SK-N-SH (cell line): ENCODE results near the gene SCUBE3. TPM values are rescaled to one million over a fixed set of nuclear protein-coding genes. Genes with fewer than 3 reads are reported as not detected.

ENCODE experiments used
- CTCF ChIA-PET: fragments of 300-600, 350-600 bp; formaldehyde crosslinking; extraction: SDS; loops from one replicate; lab custom pipeline; 2021; lab: Yijun Ruan, JAX
- POLR2A ChIA-PET: fragments of 350-600 bp; sonication (Branson Sonifier 250); formaldehyde crosslinking; extraction: SDS; loops from one replicate; lab custom pipeline; 2020; ENCODE audit warnings: antibody characterized with exemption, inconsistent platforms; lab: Yijun Ruan, JAX
- DNase-seq: peaks from one replicate; pipeline ENCODE4 v3.0.0; 2012
- H2AFZ ChIP-seq: fragments of 200-600 bp; sonication (generic); 2 replicates; pipeline ENCODE4 v1.8.1; 2016; ENCODE audit warnings: antibody characterized with exemption, mild to moderate bottlenecking, low read depth
- H3F3A ChIP-seq: fragments of 200-600 bp; sonication (generic); replicated peaks from 2 replicates; pipeline ENCODE3; 2016; ENCODE audit warnings: antibody characterized with exemption, mild to moderate bottlenecking; ENCODE audit not compliant: insufficient read depth
- H3K27ac ChIP-seq, 2 experiments: fragments of 200-500 bp in 1 of 2; fragments of 200-600 bp in 1 of 2; sonication (Bioruptor generic) in 1 of 2; sonication (generic), shearing (Covaris generic) in 1 of 2; 2 replicates each; pipeline versions ENCODE4 v1.5.1 to v1.6.1; 2014 to 2016; ENCODE audit warnings: low read depth in 2 of 2, inconsistent platforms in 1 of 2, low read length in 1 of 2, mild to moderate bottlenecking in 1 of 2, mixed read lengths in 1 of 2
- H3K27me3 ChIP-seq: fragments of 200-600 bp; sonication (generic), shearing (Covaris generic); 2 replicates; pipeline ENCODE4 v1.6.1; 2016; ENCODE audit warnings: mixed run types; ENCODE audit not compliant: insufficient read depth
- H3K36me3 ChIP-seq, 2 experiments: fragments of 200-500 bp in 1 of 2; fragments of 200-600 bp in 1 of 2; sonication (Bioruptor generic) in 1 of 2; sonication (generic) in 1 of 2; replicated peaks in 1 of 2; 2 replicates each; pipeline versions ENCODE3 to v1.5.1; 2014 to 2016; ENCODE audit warnings: low read length in 1 of 2, mild to moderate bottlenecking in 1 of 2; ENCODE audit not compliant: insufficient read depth in 2 of 2, control insufficient read depth in 1 of 2
- H3K4me1 ChIP-seq, 2 experiments: fragments of 200-500 bp in 1 of 2; fragments of 200-600 bp in 1 of 2; sonication (Bioruptor generic) in 1 of 2; sonication (generic), shearing (Covaris generic) in 1 of 2; 2 replicates each; pipeline versions ENCODE4 v1.5.1 to v1.6.1; 2014 to 2016; ENCODE audit warnings: low read depth in 1 of 2, low read length in 1 of 2, mixed run types in 1 of 2; ENCODE audit not compliant: insufficient read depth in 2 of 2, control insufficient read depth in 1 of 2
- H3K4me2 ChIP-seq: fragments of 200-600 bp; sonication (generic), shearing (Covaris generic); 2 replicates; pipeline ENCODE4 v1.6.1; 2017; ENCODE audit warnings: mixed run types
- H3K4me3 ChIP-seq, 2 experiments: fragments of 200-500 bp in 1 of 2; fragments of 200-600 bp in 1 of 2; sonication (Bioruptor generic) in 1 of 2; sonication (generic), shearing (Covaris generic) in 1 of 2; 2 replicates each; pipeline versions ENCODE4 v1.5.1 to v1.8.1; 2014 to 2016; ENCODE audit warnings: low read depth in 2 of 2, inconsistent platforms in 1 of 2, low read length in 1 of 2, mild to moderate bottlenecking in 1 of 2, mixed read lengths in 1 of 2, moderate library complexity in 1 of 2
- H3K79me2 ChIP-seq: fragments of 200-600 bp; sonication (generic); 2 replicates; pipeline ENCODE4 v1.8.1; 2017; ENCODE audit warnings: mild to moderate bottlenecking; ENCODE audit not compliant: insufficient read depth
- H3K9ac ChIP-seq: fragments of 200-600 bp; sonication (generic); 2 replicates; pipeline ENCODE4 v1.6.1; 2017; ENCODE audit warnings: mixed run types
- H3K9me2 ChIP-seq: fragments of 200-600 bp; sonication (generic); 2 replicates; pipeline ENCODE4 v1.6.1; 2017; ENCODE audit warnings: mixed run types
- H3K9me3 ChIP-seq: fragments of 200-600 bp; sonication (generic); 2 replicates; pipeline ENCODE4 v1.6.1; 2017; ENCODE audit warnings: mixed run types, mild to moderate bottlenecking, moderate library complexity
- H4K20me1 ChIP-seq: fragments of 200-600 bp; sonication (generic); 2 replicates; pipeline ENCODE4 v1.6.1; 2017; ENCODE audit warnings: mild to moderate bottlenecking, mixed run types; ENCODE audit not compliant: insufficient read depth
- CHD2 ChIP-seq: fragments of 150-350 bp; IDR thresholded peaks from 2 replicates; pipeline ENCODE4 v1.6.1; 2018; ENCODE audit warnings: low read length; ENCODE audit not compliant: partially characterized antibody
- ELF1 ChIP-seq: IDR thresholded peaks from 2 replicates; pipeline ENCODE4 v1.4.0; 2012
- EZH2phosphoT487 ChIP-seq: fragments of 200-600 bp; sonication (generic); IDR thresholded peaks from 2 replicates; pipeline ENCODE4 v1.6.1; 2017; ENCODE audit warnings: low read depth, mixed run types, mild to moderate bottlenecking, antibody characterized with exemption, moderate library complexity, borderline replicate concordance
- FOSL2 ChIP-seq: IDR thresholded peaks from 2 replicates; pipeline ENCODE4 v1.4.0; 2012; ENCODE audit warnings: low read depth, mild to moderate bottlenecking, moderate library complexity, borderline replicate concordance
- FOXM1 ChIP-seq: IDR thresholded peaks from 2 replicates; pipeline ENCODE4 v1.4.0; 2012; ENCODE audit warnings: low read depth, mild to moderate bottlenecking
- MEF2A ChIP-seq: IDR thresholded peaks from 2 replicates; pipeline ENCODE4 v1.4.0; 2012; ENCODE audit warnings: low read depth, borderline replicate concordance
- NFIC ChIP-seq: IDR thresholded peaks from 2 replicates; pipeline ENCODE4 v1.4.0; 2012; ENCODE audit warnings: borderline replicate concordance
- RAD21 ChIP-seq: IDR thresholded peaks from 2 replicates; pipeline ENCODE4 v1.6.1; 2012; ENCODE audit warnings: mild to moderate bottlenecking, low read length
- REST ChIP-seq: IDR thresholded peaks from 2 replicates; pipeline ENCODE4 v1.6.1; 2012; ENCODE audit warnings: mild to moderate bottlenecking, low read depth, low read length, moderate library complexity
- RFX5 ChIP-seq: IDR thresholded peaks from 2 replicates; pipeline ENCODE4 v1.6.1; 2012; ENCODE audit warnings: mild to moderate bottlenecking, improper control_type of control experiment, low read length
- SIN3A ChIP-seq: IDR thresholded peaks from 2 replicates; pipeline ENCODE4 v1.6.1; 2012; ENCODE audit warnings: low read depth, mild to moderate bottlenecking, low read length, moderate library complexity, borderline replicate concordance
- TAF1 ChIP-seq: IDR thresholded peaks from 2 replicates; pipeline ENCODE4 v1.6.1; 2012; ENCODE audit warnings: low read depth, mild to moderate bottlenecking, low read length, moderate library complexity, borderline replicate concordance
- TEAD4 ChIP-seq: IDR thresholded peaks from 2 replicates; pipeline ENCODE4 v1.4.0; 2012; ENCODE audit warnings: mild to moderate bottlenecking, borderline replicate concordance; ENCODE audit not compliant: insufficient read depth
- YY1 ChIP-seq: IDR thresholded peaks from 2 replicates; pipeline ENCODE4 v1.4.0; 2012; ENCODE audit warnings: low read depth, mild to moderate bottlenecking
- WGBS: methylation state at CpG from one replicate; pipeline ENCODE4 v1.1.6; 2017; ENCODE audit warnings: low lambda C conversion rate; 5-methylcytosine and 5-hydroxymethylcytosine counted together
- polyA plus RNA-seq, 3 experiments: library from polyadenylated mRNA; depleted of rRNA; stranded (reverse); fragments of >200 nt; gene quantifications; 2 replicates each; pipeline ENCODE4 v1.2.3, GENCODE V29; 2012
- TF ChIP-seq, protein P1 (sequence below): IDR thresholded peaks from 2 replicates; pipeline ENCODE4 v1.4.0; 2012; ENCODE audit warnings: low read depth
- TF ChIP-seq, protein P2 (sequence below): fragments of 150-350 bp; IDR thresholded peaks from 2 replicates; pipeline ENCODE4 v1.6.1; 2016; ENCODE audit warnings: mild to moderate bottlenecking, low read depth, low read length

The SCUBE3 gene
- polyA plus RNA-seq, 1 of the 3 experiments (the other 2 are of a cell fraction), result 2.0 TPM

- DNase-seq, result no peak
- no peak overlapping the region for H3K4me3 ChIP-seq
- H3K27ac ChIP-seq, result no peak overlapping the region
- ChIA-PET CTCF (interaction anchor here (8.7 to 12.0 kb wide), 2 partner anchors 16 to 19 kb away, joined by 57 to 163 read pairs; no protein-coding TSS in a partner anchor), POLR2A (no interaction called here)
- H3K27me3 ChIP-seq, result no peaks in the 10 kb centered on the region
- H3K36me3 ChIP-seq, result peaks cover 0 to 3% of the 10 kb centered on the region in 2 experiments
- no peaks in the 10 kb centered on the region for H3K79me2 ChIP-seq
- H3K9me2 ChIP-seq, result no peaks in the 10 kb centered on the region
- H2AFZ ChIP-seq, result no peak overlapping the region
- H3K4me1 ChIP-seq, result peaks cover 0 to 10% of the 10 kb centered on the region in 2 experiments; a peak in 1 of 4 replicates
- H3K9me3 ChIP-seq, result no peaks in the 10 kb centered on the region
- no peak overlapping the region for H3K4me2 ChIP-seq
- 86% methylated on average over 4 of the region's 4 CpGs for WGBS
- no peak for TF ChIP-seq ELF1
- TF ChIP-seq RAD21, result no peak
- TF ChIP-seq REST, result no peak
- TF ChIP-seq, protein P1, sequence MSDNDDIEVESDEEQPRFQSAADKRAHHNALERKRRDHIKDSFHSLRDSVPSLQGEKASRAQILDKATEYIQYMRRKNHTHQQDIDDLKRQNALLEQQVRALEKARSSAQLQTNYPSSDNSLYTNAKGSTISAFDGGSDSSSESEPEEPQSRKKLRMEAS, result no peak
- no peak for TF ChIP-seq NFIC
- no peak for TF ChIP-seq CHD2
- TF ChIP-seq TEAD4, result no peak
- no peak for TF ChIP-seq TAF1
- TF ChIP-seq SIN3A, result no peak
- TF ChIP-seq, protein P2, sequence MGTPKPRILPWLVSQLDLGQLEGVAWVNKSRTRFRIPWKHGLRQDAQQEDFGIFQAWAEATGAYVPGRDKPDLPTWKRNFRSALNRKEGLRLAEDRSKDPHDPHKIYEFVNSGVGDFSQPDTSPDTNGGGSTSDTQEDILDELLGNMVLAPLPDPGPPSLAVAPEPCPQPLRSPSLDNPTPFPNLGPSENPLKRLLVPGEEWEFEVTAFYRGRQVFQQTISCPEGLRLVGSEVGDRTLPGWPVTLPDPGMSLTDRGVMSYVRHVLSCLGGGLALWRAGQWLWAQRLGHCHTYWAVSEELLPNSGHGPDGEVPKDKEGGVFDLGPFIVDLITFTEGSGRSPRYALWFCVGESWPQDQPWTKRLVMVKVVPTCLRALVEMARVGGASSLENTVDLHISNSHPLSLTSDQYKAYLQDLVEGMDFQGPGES, result no peak
- no peak for TF ChIP-seq RFX5
- TF ChIP-seq EZH2phosphoT487, result no peak
- TF ChIP-seq MEF2A, result no peak
- TF ChIP-seq FOSL2, result no peak
- TF ChIP-seq FOXM1, result no peak
- no peak for TF ChIP-seq YY1
- H3K9ac ChIP-seq, result no peak overlapping the region
- no peaks in the 10 kb centered on the region for H3F3A ChIP-seq
- H4K20me1 ChIP-seq, result no peaks in the 10 kb centered on the region
Measured at GRCh38 chr6:35224720-35225119, 11.0 kb downstream of the SCUBE3 start.
